ENCODE measurements around the gene ARMC2. TPM values are rescaled to one million over a fixed set of nuclear protein-coding genes. Genes with fewer than 3 reads are reported as not detected.

Gene ARMC2
- total RNA-seq, 4 donors from 2014 or later = 2.2 to 15.3 (median 7.8) TPM

DNA sequence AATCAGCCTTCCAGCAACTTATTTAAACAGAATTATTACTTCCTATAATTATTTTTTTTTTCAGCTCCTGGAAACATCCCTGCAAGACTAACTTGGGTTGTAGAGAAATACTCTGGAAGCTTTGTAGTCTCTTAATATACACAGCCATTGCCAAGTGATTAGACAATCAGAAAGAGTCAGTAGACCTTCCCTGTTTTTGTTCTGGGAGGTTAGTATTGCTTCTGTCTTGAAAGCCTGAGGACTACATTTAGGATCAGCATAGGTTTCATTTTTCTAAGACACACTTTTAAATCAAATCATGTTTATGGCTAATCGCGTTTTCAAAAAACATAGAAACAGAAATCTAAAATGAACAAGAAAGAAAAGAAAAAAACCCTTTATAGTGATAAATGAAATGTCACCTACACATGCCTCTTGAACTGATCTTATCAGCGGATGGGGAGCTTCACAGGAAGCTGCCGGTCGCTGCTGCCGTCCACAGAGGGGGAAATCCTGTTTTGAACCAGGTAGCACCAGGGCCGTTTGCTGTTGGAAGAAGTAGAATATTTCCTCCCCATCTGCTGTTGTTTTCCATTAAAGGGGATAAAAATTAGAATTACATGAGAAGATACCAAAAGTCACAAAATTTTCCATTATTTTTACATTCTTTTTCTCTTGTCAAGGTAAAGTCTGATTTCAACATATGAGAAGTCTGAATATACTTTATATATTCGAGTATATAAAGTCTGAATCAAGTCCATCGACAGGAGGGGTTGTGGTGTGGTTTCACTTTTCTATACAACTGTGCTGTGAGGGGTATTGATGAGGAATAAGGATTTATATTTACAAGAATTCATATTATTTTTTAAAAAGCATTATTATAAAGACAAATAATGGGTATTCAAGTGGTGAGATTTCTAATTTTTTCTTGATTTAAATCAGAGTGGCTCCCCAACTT lies 94.6 kb downstream of the ARMC2 start:
- DNase-seq (ENCODE audit: low spot score) (no peak), ATAC-seq (ENCODE audit: low FRiP score) (no peak)
- TF ChIP-seq, protein P1, sequence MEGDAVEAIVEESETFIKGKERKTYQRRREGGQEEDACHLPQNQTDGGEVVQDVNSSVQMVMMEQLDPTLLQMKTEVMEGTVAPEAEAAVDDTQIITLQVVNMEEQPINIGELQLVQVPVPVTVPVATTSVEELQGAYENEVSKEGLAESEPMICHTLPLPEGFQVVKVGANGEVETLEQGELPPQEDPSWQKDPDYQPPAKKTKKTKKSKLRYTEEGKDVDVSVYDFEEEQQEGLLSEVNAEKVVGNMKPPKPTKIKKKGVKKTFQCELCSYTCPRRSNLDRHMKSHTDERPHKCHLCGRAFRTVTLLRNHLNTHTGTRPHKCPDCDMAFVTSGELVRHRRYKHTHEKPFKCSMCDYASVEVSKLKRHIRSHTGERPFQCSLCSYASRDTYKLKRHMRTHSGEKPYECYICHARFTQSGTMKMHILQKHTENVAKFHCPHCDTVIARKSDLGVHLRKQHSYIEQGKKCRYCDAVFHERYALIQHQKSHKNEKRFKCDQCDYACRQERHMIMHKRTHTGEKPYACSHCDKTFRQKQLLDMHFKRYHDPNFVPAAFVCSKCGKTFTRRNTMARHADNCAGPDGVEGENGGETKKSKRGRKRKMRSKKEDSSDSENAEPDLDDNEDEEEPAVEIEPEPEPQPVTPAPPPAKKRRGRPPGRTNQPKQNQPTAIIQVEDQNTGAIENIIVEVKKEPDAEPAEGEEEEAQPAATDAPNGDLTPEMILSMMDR (IDR thresholded peaks at IDR 0.05) = no peak

DNA sequence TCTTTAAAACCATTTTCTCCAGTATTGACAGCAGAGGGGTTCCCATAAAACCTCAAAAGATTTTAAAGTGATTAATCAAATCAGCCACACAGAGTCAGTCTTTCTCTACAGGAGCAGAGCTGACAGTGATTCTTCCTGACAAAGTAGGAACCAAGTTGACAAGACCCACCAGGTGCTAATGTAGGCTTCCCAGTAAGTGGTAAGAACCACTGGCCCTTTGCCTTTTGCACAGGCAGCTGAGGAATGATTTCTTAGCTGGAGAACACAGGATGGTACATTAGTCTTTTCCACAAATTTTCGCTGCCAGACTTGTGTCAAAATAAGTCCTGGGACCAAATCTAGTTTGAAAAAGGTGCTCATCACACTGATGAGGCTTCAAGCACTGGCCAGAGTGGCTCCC lies 95.8 kb downstream of the ARMC2 start:
- ATAC-seq (ENCODE audit: low FRiP score) = no peak
- TF ChIP-seq, protein P1 (IDR thresholded peaks at IDR 0.05) = no peak
- no peak for DNase-seq (ENCODE audit: low spot score)

DNA sequence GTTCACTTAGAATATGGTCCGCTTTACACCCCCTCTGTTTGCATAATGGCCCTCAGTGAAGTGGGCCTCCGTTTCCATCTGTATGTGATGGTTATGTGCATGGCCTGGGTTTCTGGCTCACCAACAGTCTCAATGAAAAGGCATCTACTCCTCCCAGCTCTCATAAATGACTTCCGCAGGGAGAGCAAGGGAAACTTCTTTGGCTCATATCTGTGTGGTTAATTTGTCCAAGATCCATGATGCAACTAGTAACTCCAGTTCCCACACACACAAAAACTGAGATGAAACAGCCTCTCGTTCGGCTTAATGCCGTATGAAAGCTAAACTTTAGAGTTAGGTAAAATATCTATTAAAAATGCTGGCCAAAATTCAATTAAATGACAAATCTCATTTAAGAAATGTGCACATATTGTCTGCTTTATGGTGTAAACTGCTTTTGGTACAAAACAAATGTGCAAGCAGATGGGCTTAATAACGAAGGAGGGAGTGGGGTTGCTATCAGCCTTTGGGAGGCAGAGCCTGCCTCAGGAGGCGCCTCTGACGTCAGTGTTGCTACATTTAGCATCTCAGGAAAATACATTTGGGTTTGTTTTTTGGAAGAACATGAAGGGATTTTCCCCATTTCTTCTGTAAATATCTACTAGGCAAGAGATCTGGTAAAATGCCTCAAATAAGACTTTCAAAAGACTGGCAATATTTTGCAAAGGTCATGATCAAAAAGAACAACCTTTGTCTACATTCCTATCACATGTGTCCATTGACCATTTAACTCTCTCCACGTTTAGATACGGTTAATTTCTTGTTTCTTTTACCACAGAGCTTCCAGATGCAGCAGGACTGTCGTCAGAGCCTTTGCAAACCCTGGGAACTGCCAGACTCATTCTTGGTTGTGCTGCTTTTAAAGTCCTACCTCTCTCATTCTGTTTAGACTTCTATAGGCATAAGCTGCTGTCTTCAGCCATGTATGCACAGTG lies 96.8 kb downstream of the ARMC2 start:
- peak; percentile 79 for ATAC-seq (ENCODE audit: low FRiP score)

DNA sequence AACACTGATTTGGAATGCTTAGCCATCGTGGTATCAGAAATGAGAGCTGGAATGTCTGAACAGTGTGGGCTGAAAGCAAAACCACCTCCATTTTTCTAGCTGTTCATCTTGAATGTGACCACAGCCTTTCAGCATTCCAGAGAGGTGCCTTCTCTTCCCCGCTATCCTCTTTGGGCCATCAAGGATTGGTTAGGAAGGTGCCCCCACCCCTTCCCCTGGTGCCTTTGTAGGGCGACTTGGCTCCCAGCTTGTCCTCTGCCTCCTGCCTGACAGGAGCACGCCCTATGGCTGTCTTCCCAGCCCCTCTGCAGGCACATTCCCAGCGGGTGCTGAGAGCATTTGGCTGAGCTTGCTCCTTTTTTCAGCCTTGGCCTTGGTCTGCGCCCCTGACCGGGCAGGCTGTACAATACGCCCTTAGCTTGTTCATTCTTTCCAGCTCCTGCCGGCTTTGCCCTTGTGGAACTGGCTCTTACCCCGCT lies 97.5 kb downstream of the ARMC2 start:
- ATAC-seq (ENCODE audit: low FRiP score) (peak; percentile 20), DNase-seq (ENCODE audit: low spot score) (no peak)
- TF ChIP-seq, protein P1 (IDR thresholded peaks at IDR 0.05) = no peak

More for the DNA sequence above, 96.8 kb downstream of the ARMC2 start:
- TF ChIP-seq, protein P1 (IDR thresholded peaks at IDR 0.05) = no peak
- no peak for DNase-seq (ENCODE audit: low spot score)

DNA sequence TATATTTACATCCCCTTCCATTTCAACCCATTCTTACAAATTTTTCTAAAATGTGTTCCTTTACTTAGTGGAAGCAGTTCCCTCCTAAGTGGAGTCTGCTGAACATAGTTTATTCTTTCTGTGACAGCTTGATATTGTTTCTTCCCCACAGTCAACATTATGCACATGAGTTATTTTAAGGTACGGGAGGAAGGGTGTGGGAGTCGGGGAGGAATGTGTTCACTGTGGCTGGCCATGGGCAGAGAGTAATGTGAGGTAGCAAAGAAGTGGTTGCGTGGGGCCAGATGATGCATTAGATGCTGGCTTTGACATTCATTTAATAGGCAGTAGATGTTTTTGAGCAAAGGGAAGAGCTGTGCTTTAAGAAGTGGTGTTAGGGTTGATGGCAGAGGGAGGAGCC lies 98.5 kb downstream of the ARMC2 start:
- ATAC-seq (ENCODE audit: low FRiP score) (no peak), DNase-seq (ENCODE audit: low spot score) (no peak)
- TF ChIP-seq, protein P1 (IDR thresholded peaks at IDR 0.05) = no peak

DNA sequence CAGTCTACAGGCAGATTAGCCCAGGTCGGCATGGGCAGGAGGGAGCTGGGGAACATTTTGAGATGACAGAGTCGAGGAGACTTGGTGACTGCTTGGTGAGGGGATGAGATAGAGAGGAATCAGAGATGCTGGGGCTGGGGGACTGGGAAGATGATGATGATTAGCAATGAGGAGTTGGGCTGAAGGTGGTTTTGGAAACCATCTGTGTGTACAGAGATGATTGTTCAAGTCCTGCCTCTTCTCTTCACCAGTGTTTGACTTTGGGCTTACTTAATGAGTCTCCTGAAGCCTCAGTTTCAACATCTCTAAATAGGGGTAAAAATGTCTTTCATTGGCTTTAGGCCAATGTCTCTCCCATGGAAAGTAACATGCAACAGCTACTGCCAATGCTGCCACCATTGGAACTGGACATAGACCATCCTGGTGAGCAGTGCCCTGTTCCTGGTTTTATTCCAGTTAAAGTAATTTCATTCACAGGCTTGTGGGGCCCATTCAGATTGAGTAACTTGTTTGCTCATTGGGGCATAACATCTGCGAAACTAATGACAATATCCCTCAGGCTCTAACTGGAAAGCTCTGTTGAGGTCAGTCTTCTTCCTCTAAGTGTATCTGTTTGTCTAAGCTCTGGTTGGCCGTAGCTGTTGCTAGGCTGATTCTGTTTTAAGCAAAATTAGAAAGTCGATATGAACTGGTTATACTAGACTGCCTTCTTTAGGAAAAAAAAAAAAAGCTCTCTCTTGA lies 99.1 kb downstream of the ARMC2 start:
- peak; percentile 38 for ATAC-seq (ENCODE audit: low FRiP score)
- TF ChIP-seq, protein P1 (IDR thresholded peaks at IDR 0.05) = no peak
- no peak for DNase-seq (ENCODE audit: low spot score)

Measured in omental fat pad (tissue), 4 donors.